Measurements from ENCODE around the gene SPRED2. TPM values are rescaled to one million over a fixed set of nuclear protein-coding genes. Genes with fewer than 3 reads are reported as not detected.

The SPRED2 gene
- polyA plus RNA-seq, 2 of the 4 experiments (the other 2 are of a cell fraction), result 20.6 to 29.3 TPM

GRCh38 chr2:65386989-65387388 is 45.4 kb downstream of the SPRED2 start:
- ChIA-PET POLR2A (no interaction called here), CTCF (interaction anchor here (0.6 to 1.7 kb wide), 5 partner anchors 14 to 145 kb away, joined by 3 to 5 read pairs (median 3); no protein-coding TSS in a partner anchor)
- WGBS (ENCODE audit: missing lambda C conversion rate), result 98% methylated on average over 4 of the region's 4 CpGs
- DNase-seq (ENCODE audit: low read depth in 1 of 2, low spot score in 1 of 2), result no peak
- no peaks in the 10 kb centered on the region for H3K9me3 ChIP-seq
- TF ChIP-seq RAD21 (conservative IDR thresholded peaks at IDR 0.05 in 1 of 2, IDR thresholded peaks at IDR 0.05 in 1 of 2), result peak in 1 of 2 experiments; percentile 33; a peak in 2 of 5 replicates
- no peak for TF ChIP-seq NR3C1 (IDR thresholded peaks at IDR 0.05)
- no peak overlapping the region for H3K4me2 ChIP-seq
- H3K4me3 ChIP-seq, result no peak overlapping the region
- peak in 1 of 2 experiments; percentile 59; a peak in 3 of 6 replicates for ATAC-seq
- peaks cover 42% of the 10 kb centered on the region for H3K4me1 ChIP-seq
- H3K27ac ChIP-seq, result no peak overlapping the region; a peak in 1 of 6 replicates
- FAIRE-seq, result no peak

DNA sequence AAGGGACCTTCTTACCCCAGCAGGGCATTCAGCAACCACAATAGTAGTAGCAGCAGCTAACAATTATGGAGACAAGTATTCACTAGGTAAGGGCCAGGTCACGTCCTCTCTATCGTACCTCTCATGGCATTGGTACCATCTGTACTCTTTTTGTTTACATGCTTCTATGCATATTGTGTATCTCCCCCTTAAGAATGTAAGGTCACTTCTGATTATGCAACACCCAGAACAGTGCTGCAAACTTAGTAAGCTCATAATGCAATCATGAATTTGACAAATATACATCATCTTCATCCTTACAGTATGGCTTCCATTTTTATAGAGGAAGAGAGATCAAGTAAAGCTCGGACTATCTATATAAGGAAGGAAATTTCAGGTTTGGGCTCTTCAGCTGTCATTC is 46.1 kb downstream of the SPRED2 start:
- H3K9me3 ChIP-seq, result no peaks in the 10 kb centered on the region
- H3K4me2 ChIP-seq, result 0 out of 3 replicates have a peak overlapping the region, but pooled peaks have one; percentile 4
- peaks cover 46% of the 10 kb centered on the region for H3K4me1 ChIP-seq
- ATAC-seq, result no peak
- no peak for DNase-seq (ENCODE audit: low read depth in 1 of 2, low spot score in 1 of 2)
- POLR2A ChIA-PET, result no interaction called here
- no peak for TF ChIP-seq SREBF2 (IDR thresholded peaks at IDR 0.05)
- no peak for TF ChIP-seq ZNF302 (CRISPR knock-in tag; IDR thresholded peaks at IDR 0.05)
- no peak for TF ChIP-seq ELK1 (IDR thresholded peaks at IDR 0.05; ENCODE audit: low read depth, low read length)
- TF ChIP-seq RARB (CRISPR knock-in tag; IDR thresholded peaks at IDR 0.05), result no peak
- TF ChIP-seq HDAC2 (IDR thresholded peaks at IDR 0.05), result no peak
- peak in 1 of 2 experiments; percentile 72; a peak in 2 of 4 replicates for TF ChIP-seq CEBPB (IDR thresholded peaks at IDR 0.05)
- TF ChIP-seq RAD21 (conservative IDR thresholded peaks at IDR 0.05 in 1 of 2, IDR thresholded peaks at IDR 0.05 in 1 of 2), result no peak
- TF ChIP-seq GATA3 (IDR thresholded peaks at IDR 0.05; ENCODE audit: borderline replicate concordance), result no peak
- H3K27ac ChIP-seq, result no peak overlapping the region
- no peak overlapping the region for H3K4me3 ChIP-seq
- WGBS (ENCODE audit: missing lambda C conversion rate), result 79% methylated on average over 3 of the region's 3 CpGs
- CTCF ChIA-PET, result interaction anchor here (0.6 to 1.7 kb wide), 5 partner anchors 13 to 145 kb away, joined by 3 to 5 read pairs (median 3); no protein-coding TSS in a partner anchor
- no peak for FAIRE-seq

GRCh38 chr2:65383541-65384488 is 48.6 kb downstream of the SPRED2 start:
- FAIRE-seq (no peak), ATAC-seq (no peak; a peak in 1 of 6 replicates), DNase-seq (ENCODE audit: low read depth in 1 of 2, low spot score in 1 of 2) (no peak)
- TF ChIP-seq TFCP2L1 (CRISPR knock-in tag; IDR thresholded peaks at IDR 0.05), result no peak
- TF ChIP-seq POLR2A (IDR thresholded peaks at IDR 0.05; ENCODE audit: low read length), result no peak
- no peak for TF ChIP-seq HEYL (CRISPR knock-in tag; IDR thresholded peaks at IDR 0.05)
- no peak for TF ChIP-seq CBX8 (IDR thresholded peaks at IDR 0.05)
- no peak for TF ChIP-seq KDM5A (IDR thresholded peaks at IDR 0.05)
- no peak for TF ChIP-seq RAD21 (conservative IDR thresholded peaks at IDR 0.05 in 1 of 2, IDR thresholded peaks at IDR 0.05 in 1 of 2)
- no peak for TF ChIP-seq CBX2 (IDR thresholded peaks at IDR 0.05; ENCODE audit: borderline replicate concordance, low read depth)
- TF ChIP-seq, protein P1, sequence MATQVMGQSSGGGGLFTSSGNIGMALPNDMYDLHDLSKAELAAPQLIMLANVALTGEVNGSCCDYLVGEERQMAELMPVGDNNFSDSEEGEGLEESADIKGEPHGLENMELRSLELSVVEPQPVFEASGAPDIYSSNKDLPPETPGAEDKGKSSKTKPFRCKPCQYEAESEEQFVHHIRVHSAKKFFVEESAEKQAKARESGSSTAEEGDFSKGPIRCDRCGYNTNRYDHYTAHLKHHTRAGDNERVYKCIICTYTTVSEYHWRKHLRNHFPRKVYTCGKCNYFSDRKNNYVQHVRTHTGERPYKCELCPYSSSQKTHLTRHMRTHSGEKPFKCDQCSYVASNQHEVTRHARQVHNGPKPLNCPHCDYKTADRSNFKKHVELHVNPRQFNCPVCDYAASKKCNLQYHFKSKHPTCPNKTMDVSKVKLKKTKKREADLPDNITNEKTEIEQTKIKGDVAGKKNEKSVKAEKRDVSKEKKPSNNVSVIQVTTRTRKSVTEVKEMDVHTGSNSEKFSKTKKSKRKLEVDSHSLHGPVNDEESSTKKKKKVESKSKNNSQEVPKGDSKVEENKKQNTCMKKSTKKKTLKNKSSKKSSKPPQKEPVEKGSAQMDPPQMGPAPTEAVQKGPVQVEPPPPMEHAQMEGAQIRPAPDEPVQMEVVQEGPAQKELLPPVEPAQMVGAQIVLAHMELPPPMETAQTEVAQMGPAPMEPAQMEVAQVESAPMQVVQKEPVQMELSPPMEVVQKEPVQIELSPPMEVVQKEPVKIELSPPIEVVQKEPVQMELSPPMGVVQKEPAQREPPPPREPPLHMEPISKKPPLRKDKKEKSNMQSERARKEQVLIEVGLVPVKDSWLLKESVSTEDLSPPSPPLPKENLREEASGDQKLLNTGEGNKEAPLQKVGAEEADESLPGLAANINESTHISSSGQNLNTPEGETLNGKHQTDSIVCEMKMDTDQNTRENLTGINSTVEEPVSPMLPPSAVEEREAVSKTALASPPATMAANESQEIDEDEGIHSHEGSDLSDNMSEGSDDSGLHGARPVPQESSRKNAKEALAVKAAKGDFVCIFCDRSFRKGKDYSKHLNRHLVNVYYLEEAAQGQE (IDR thresholded peaks at IDR 0.05), result no peak
- no peak for TF ChIP-seq BHLHE40 (IDR thresholded peaks at IDR 0.05; ENCODE audit: low read depth, low read length)
- no peak for TF ChIP-seq HOXB13 (CRISPR knock-in tag; IDR thresholded peaks at IDR 0.05; ENCODE audit: low read depth)
- TF ChIP-seq, protein P2, sequence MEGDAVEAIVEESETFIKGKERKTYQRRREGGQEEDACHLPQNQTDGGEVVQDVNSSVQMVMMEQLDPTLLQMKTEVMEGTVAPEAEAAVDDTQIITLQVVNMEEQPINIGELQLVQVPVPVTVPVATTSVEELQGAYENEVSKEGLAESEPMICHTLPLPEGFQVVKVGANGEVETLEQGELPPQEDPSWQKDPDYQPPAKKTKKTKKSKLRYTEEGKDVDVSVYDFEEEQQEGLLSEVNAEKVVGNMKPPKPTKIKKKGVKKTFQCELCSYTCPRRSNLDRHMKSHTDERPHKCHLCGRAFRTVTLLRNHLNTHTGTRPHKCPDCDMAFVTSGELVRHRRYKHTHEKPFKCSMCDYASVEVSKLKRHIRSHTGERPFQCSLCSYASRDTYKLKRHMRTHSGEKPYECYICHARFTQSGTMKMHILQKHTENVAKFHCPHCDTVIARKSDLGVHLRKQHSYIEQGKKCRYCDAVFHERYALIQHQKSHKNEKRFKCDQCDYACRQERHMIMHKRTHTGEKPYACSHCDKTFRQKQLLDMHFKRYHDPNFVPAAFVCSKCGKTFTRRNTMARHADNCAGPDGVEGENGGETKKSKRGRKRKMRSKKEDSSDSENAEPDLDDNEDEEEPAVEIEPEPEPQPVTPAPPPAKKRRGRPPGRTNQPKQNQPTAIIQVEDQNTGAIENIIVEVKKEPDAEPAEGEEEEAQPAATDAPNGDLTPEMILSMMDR (IDR thresholded peaks at IDR 0.05), result no peak
- no peak for TF ChIP-seq CEBPB (IDR thresholded peaks at IDR 0.05)
- no peak for TF ChIP-seq NR3C1 (IDR thresholded peaks at IDR 0.05)
- no peak for TF ChIP-seq HOXA7 (CRISPR knock-in tag; IDR thresholded peaks at IDR 0.05)
- no peaks in the 10 kb centered on the region for H3K9me3 ChIP-seq
- CTCF ChIA-PET, result interaction anchor here (0.6 to 2.3 kb wide), 16 partner anchors 9 to 169 kb away, joined by 3 to 8 read pairs (median 3); no protein-coding TSS in a partner anchor
- peak overlapping the region; percentile 72 for H3K4me2 ChIP-seq
- peaks cover 58% of the 10 kb centered on the region for H3K4me1 ChIP-seq
- H3K4me3 ChIP-seq, result no peak overlapping the region
- POLR2A ChIA-PET, result interaction anchor here (1.1 kb wide), 1 partner anchor 48 kb away, joined by 4 read pairs; the partner anchor contains the start of gene SPRED2
- WGBS (ENCODE audit: missing lambda C conversion rate), result 85% methylated on average over 17 of the region's 17 CpGs
- peak overlapping the region; percentile 53 to 56 for H3K27ac ChIP-seq
